ENCODE data around the gene CHRNA5.
A peak's percentile ranks its signal among the peaks of the same experiment; 100 is the strongest.
"Not testable (repeated sequence)": the region's sequence is repeated elsewhere in the genome, so short reads cannot be mapped to it uniquely, and the experiment has no call there.

The CHRNA5 gene

DNA sequence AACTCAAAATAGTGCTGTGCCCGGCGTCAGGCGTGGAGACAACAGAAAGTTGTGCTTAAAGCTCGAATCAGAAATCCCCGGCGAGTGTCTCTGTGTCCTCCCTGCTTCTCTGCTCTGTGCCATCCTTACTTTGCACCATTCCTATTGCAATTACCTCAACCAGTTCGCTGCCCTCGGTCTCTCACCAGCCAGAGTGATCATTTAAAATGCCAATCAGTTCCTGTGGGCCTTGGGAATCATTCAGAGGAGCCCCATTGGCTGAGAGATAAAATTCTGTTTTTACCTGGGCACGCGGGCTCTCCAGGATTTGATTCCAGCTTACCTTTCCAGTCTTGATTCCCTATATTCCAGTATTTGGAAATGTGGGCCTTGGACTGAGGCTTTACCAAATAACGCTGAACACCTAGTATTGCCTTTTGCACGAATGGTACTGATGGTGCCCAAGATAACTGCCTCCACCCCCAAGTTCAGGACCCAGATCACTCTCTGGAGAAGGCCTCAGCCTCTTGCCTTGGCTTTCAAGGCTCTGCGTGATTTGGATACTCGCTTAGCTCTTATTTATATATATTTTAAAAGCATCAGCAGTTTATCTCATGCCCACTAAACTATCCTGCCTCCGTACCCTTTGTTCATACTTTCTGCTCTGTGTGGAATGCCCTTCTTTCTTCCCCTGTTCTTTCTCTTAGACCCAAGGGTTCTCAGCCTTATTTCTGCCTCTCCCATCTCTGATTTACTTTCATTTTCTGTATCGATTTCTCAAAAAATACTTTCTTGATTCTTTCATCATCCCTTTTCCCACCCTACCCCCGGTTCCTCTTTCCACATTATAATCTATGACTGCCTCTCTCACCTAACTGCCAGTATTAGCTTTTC is 24.2 kb upstream of the CHRNA5 start:
- H3K9me3 ChIP-seq (ENCODE audit: control insufficient read depth, insufficient read depth, low read length): no peaks in the 10 kb centered on the region
- H3K4me3 ChIP-seq (ENCODE audit: low read depth, low read length): peak overlapping the region; percentile 96
- peak overlapping the region; percentile 97 for H3K27ac ChIP-seq (ENCODE audit: low read depth, low read length)
- H3K4me1 ChIP-seq (ENCODE audit: control insufficient read depth, insufficient read depth, low read length): no peaks in the 10 kb centered on the region
- H3K27me3 ChIP-seq (ENCODE audit: control insufficient read depth, insufficient read depth, low read length): no peaks in the 10 kb centered on the region
- H3K36me3 ChIP-seq (ENCODE audit: control insufficient read depth, insufficient read depth, low read length): peaks cover 44% of the 10 kb centered on the region
- peak overlapping the region; percentile 94 for H3K9ac ChIP-seq (ENCODE audit: low read depth, low read length)

- H3K9me3 ChIP-seq (ENCODE audit: control insufficient read depth, insufficient read depth, low read length): no peaks in the 10 kb centered on the region
- no peaks in the 10 kb centered on the region for H3K4me1 ChIP-seq (ENCODE audit: control insufficient read depth, insufficient read depth, low read length)
- H3K27me3 ChIP-seq (ENCODE audit: control insufficient read depth, insufficient read depth, low read length): no peaks in the 10 kb centered on the region
- no peak overlapping the region for H3K9ac ChIP-seq (ENCODE audit: low read depth, low read length)
- no peak overlapping the region for H3K27ac ChIP-seq (ENCODE audit: low read depth, low read length)
- H3K36me3 ChIP-seq (ENCODE audit: control insufficient read depth, insufficient read depth, low read length): peaks cover 50% of the 10 kb centered on the region
- H3K4me3 ChIP-seq (ENCODE audit: low read depth, low read length): peak overlapping the region; percentile 96
These were observed 23.6 kb upstream of the CHRNA5 start for GRCh38 chr15:78541744-78542034.

- no peaks in the 10 kb centered on the region for H3K27me3 ChIP-seq (ENCODE audit: control insufficient read depth, insufficient read depth, low read length)
- no peaks in the 10 kb centered on the region for H3K9me3 ChIP-seq (ENCODE audit: control insufficient read depth, insufficient read depth, low read length)
- no peak overlapping the region for H3K9ac ChIP-seq (ENCODE audit: low read depth, low read length)
- H3K4me1 ChIP-seq (ENCODE audit: control insufficient read depth, insufficient read depth, low read length): no peaks in the 10 kb centered on the region
- peaks cover 60% of the 10 kb centered on the region for H3K36me3 ChIP-seq (ENCODE audit: control insufficient read depth, insufficient read depth, low read length)
- H3K27ac ChIP-seq (ENCODE audit: low read depth, low read length): no peak overlapping the region
- no peak overlapping the region for H3K4me3 ChIP-seq (ENCODE audit: low read depth, low read length)
These were observed 22.7 kb upstream of the CHRNA5 start for GRCh38 chr15:78542647-78543046.

- Histone ChIP-seq H3K27ac (ENCODE audit: low read depth, low read length) (no peak overlapping the region), H3K4me1 (ENCODE audit: control insufficient read depth, insufficient read depth, low read length) (no peaks in the 10 kb centered on the region; the same call in 1 of the 2 replicates), H3K9ac (ENCODE audit: low read depth, low read length) (no peak overlapping the region), H3K36me3 (ENCODE audit: control insufficient read depth, insufficient read depth, low read length) (peaks cover 61% of the 10 kb centered on the region), H3K9me3 (ENCODE audit: control insufficient read depth, insufficient read depth, low read length) (no peaks in the 10 kb centered on the region), H3K4me3 (ENCODE audit: low read depth, low read length) (no peak overlapping the region), H3K27me3 (ENCODE audit: control insufficient read depth, insufficient read depth, low read length) (no peaks in the 10 kb centered on the region)
These were observed 15.1 kb upstream of the CHRNA5 start for GRCh38 chr15:78550194-78550593.

DNA sequence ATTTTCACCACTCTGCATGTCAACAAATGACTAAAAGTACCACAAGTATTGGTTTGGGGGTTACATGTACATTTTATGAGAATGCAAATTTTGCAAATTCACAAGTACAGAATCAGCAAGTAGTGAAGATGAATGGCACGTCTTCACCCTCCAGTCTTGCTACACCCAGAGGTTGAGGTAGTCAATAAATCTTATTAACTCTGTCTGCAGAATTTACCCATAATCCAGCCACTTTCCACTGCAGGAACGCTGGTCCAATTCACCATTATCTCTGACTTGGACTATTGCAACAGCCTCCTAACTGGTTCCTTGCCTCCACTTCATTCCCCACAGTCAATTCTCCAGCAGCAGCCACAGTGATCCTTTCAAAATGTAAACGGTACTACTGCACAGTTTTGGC is 14.5 kb upstream of the CHRNA5 start:
- H3K36me3 ChIP-seq (ENCODE audit: control insufficient read depth, insufficient read depth, low read length): peaks cover 55% of the 10 kb centered on the region
- no peak overlapping the region for H3K27ac ChIP-seq (ENCODE audit: low read depth, low read length)
- H3K27me3 ChIP-seq (ENCODE audit: control insufficient read depth, insufficient read depth, low read length): no peaks in the 10 kb centered on the region
- no peak overlapping the region for H3K4me3 ChIP-seq (ENCODE audit: low read depth, low read length)
- no peaks in the 10 kb centered on the region for H3K9me3 ChIP-seq (ENCODE audit: control insufficient read depth, insufficient read depth, low read length)
- no peaks in the 10 kb centered on the region; the same call in 1 of the 2 replicates for H3K4me1 ChIP-seq (ENCODE audit: control insufficient read depth, insufficient read depth, low read length)
- no peak overlapping the region for H3K9ac ChIP-seq (ENCODE audit: low read depth, low read length)

- no peaks in the 10 kb centered on the region for H3K9me3 ChIP-seq (ENCODE audit: control insufficient read depth, insufficient read depth, low read length)
- no peaks in the 10 kb centered on the region; the same call in 1 of the 2 replicates for H3K4me1 ChIP-seq (ENCODE audit: control insufficient read depth, insufficient read depth, low read length)
- peaks cover 44% of the 10 kb centered on the region for H3K36me3 ChIP-seq (ENCODE audit: control insufficient read depth, insufficient read depth, low read length)
- no peak overlapping the region for H3K4me3 ChIP-seq (ENCODE audit: low read depth, low read length)
- H3K27me3 ChIP-seq (ENCODE audit: control insufficient read depth, insufficient read depth, low read length): no peaks in the 10 kb centered on the region
- no peak overlapping the region for H3K27ac ChIP-seq (ENCODE audit: low read depth, low read length)
- H3K9ac ChIP-seq (ENCODE audit: low read depth, low read length): no peak overlapping the region
These were observed 13.4 kb upstream of the CHRNA5 start for GRCh38 chr15:78551902-78552301.

- peaks cover 37% of the 10 kb centered on the region for H3K36me3 ChIP-seq (ENCODE audit: control insufficient read depth, insufficient read depth, low read length)
- no peak overlapping the region for H3K27ac ChIP-seq (ENCODE audit: low read depth, low read length)
- no peak overlapping the region for H3K9ac ChIP-seq (ENCODE audit: low read depth, low read length)
- H3K27me3 ChIP-seq (ENCODE audit: control insufficient read depth, insufficient read depth, low read length): no peaks in the 10 kb centered on the region
- H3K4me3 ChIP-seq (ENCODE audit: low read depth, low read length): no peak overlapping the region
- no peaks in the 10 kb centered on the region; the same call in 1 of the 2 replicates for H3K4me1 ChIP-seq (ENCODE audit: control insufficient read depth, insufficient read depth, low read length)
- no peaks in the 10 kb centered on the region for H3K9me3 ChIP-seq (ENCODE audit: control insufficient read depth, insufficient read depth, low read length)
These were observed 12.7 kb upstream of the CHRNA5 start for GRCh38 chr15:78552597-78552996.

DNA sequence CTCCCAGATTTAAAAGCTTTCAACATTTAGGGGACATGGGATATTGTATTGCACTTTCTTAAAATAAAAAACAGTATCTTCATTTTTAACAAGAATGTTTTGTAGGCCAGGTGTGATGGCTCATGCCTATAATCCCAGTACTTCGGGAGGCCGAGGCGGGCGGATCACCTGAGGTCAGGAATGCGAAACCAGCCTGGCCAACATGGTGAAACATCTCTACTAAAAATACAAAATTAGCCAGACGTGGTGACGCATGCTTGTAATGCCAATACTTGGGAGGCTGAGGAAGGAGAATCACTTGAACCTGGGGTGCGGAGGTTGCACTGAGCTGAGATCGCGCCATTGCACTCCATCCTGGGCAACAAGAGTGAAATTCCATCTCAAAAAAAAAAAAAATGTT is 5.1 kb upstream of the CHRNA5 start:
- not testable (repeated sequence) for H3K9ac ChIP-seq (ENCODE audit: low read depth, low read length); H3K27ac ChIP-seq (ENCODE audit: low read depth, low read length); H3K4me1 ChIP-seq (ENCODE audit: control insufficient read depth, insufficient read depth, low read length); H3K36me3 ChIP-seq (ENCODE audit: control insufficient read depth, insufficient read depth, low read length); H3K4me3 ChIP-seq (ENCODE audit: low read depth, low read length); H3K27me3 ChIP-seq (ENCODE audit: control insufficient read depth, insufficient read depth, low read length); H3K9me3 ChIP-seq (ENCODE audit: control insufficient read depth, insufficient read depth, low read length)

GRCh38 chr15:78561490-78561889 is 3.8 kb upstream of the CHRNA5 start:
- Histone ChIP-seq H3K4me3 (ENCODE audit: low read depth, low read length) (no peak overlapping the region), H3K27me3 (ENCODE audit: control insufficient read depth, insufficient read depth, low read length) (no peaks in the 10 kb centered on the region), H3K9me3 (ENCODE audit: control insufficient read depth, insufficient read depth, low read length) (no peaks in the 10 kb centered on the region), H3K4me1 (ENCODE audit: control insufficient read depth, insufficient read depth, low read length) (peaks cover 8% of the 10 kb centered on the region), H3K9ac (ENCODE audit: low read depth, low read length) (no peak overlapping the region), H3K27ac (ENCODE audit: low read depth, low read length) (no peak overlapping the region), H3K36me3 (ENCODE audit: control insufficient read depth, insufficient read depth, low read length) (no peaks in the 10 kb centered on the region)

DNA sequence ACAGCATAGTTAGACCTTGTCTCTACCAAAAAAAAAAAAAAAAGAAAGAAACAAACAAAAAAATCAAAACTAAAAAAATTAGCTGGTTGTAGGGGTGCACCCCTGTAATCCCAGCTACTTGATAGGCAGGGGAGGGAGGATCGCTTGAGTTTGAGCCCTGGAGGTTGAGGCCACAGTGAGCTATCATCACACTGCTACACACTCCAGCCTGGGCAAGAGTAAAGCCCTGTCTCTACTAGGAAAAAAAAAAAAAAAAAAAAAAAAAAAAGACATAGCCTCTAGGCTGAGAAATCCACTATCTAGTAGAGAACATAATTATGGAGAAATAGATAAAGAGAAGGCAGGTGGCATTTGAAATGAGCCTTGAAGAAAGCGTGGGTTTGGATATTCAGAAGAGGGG is 2.2 kb upstream of the CHRNA5 start:
- Histone ChIP-seq H3K9me3 (ENCODE audit: control insufficient read depth, insufficient read depth, low read length) (no peaks in the 10 kb centered on the region), H3K27me3 (ENCODE audit: control insufficient read depth, insufficient read depth, low read length) (no peaks in the 10 kb centered on the region), H3K4me3 (ENCODE audit: low read depth, low read length) (no peak overlapping the region), H3K36me3 (ENCODE audit: control insufficient read depth, insufficient read depth, low read length) (no peaks in the 10 kb centered on the region), H3K9ac (ENCODE audit: low read depth, low read length) (no peak overlapping the region), H3K27ac (ENCODE audit: low read depth, low read length) (no peak overlapping the region), H3K4me1 (ENCODE audit: control insufficient read depth, insufficient read depth, low read length) (peaks cover 8% of the 10 kb centered on the region)

- Histone ChIP-seq H3K27me3 (ENCODE audit: control insufficient read depth, insufficient read depth, low read length) (no peaks in the 10 kb centered on the region), H3K36me3 (ENCODE audit: control insufficient read depth, insufficient read depth, low read length) (no peaks in the 10 kb centered on the region), H3K9me3 (ENCODE audit: control insufficient read depth, insufficient read depth, low read length) (no peaks in the 10 kb centered on the region), H3K27ac (ENCODE audit: low read depth, low read length) (no peak overlapping the region), H3K4me1 (ENCODE audit: control insufficient read depth, insufficient read depth, low read length) (peaks cover 8% of the 10 kb centered on the region), H3K9ac (ENCODE audit: low read depth, low read length) (no peak overlapping the region), H3K4me3 (ENCODE audit: low read depth, low read length) (0 out of 2 replicates have a peak overlapping the region, but pooled peaks have one; percentile 9)
These were observed 600 bp upstream of the CHRNA5 start for GRCh38 chr15:78564743-78565096.
